OCI-LY7 (cell line): ENCODE results near the gene MACF1.

Source experiments
- EZH2phosphoT487 ChIP-seq: fragments of 200-600 bp; sonication (generic); IDR thresholded peaks from 2 replicates; pipeline ENCODE4 v1.6.1; 2018; ENCODE audit warnings: low read depth, borderline replicate concordance, mild to moderate bottlenecking, mixed run types, antibody characterized with exemption, low read length, moderate library complexity, mixed read lengths
- TF ChIP-seq, protein P1 (sequence below): fragments of 200-600 bp; sonication (generic); conservative IDR thresholded peaks from 2 replicates; pipeline ENCODE4 v1.5.1; 2014; ENCODE audit warnings: mild to moderate bottlenecking, antibody characterized with exemption, low read length, moderate library complexity, mixed read lengths

DNA sequence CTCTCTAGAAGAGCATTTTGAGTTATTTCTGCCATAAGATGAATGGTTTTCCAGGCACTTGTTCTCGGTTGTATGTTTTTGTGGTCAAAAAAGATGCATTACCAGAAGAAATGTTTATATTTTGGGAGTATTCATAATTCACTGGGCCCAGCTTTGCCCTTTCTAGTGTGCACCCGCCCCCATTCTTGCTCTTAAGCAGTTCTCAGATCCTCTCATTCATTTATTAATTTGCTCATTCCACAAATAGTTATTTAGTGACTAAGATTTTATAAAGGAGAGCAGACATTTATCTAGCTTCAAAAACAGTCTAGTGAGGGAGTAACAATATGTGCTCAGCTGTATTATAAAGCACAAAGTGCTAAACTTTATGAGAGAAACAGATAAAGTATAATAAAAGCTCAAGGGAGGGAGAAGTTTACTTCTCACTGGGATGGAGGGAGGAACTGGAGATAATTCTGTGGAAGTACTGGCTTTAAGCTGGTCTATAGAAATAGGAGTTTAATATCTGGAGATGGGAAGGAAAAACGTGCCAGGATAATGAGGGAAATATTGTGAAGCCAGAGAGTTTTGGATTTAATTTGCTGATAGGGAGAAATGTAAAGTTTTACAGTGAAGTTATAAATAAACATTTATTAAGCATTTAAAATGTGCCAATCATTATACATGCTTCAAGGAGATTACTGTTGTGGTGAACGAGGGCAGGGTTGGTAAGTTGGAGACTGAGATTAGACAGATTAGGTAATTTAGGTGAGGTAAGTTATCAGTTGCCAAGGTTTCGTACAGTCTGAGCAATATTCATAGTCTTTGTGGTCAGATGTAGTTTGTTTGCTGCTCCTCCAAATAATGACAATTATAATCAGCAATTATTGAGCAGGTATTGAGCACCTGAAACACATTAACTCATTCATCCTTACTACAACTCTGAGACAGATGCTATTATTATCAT, 9.1 kb upstream of the MACF1 start:
- TF ChIP-seq, protein P1, sequence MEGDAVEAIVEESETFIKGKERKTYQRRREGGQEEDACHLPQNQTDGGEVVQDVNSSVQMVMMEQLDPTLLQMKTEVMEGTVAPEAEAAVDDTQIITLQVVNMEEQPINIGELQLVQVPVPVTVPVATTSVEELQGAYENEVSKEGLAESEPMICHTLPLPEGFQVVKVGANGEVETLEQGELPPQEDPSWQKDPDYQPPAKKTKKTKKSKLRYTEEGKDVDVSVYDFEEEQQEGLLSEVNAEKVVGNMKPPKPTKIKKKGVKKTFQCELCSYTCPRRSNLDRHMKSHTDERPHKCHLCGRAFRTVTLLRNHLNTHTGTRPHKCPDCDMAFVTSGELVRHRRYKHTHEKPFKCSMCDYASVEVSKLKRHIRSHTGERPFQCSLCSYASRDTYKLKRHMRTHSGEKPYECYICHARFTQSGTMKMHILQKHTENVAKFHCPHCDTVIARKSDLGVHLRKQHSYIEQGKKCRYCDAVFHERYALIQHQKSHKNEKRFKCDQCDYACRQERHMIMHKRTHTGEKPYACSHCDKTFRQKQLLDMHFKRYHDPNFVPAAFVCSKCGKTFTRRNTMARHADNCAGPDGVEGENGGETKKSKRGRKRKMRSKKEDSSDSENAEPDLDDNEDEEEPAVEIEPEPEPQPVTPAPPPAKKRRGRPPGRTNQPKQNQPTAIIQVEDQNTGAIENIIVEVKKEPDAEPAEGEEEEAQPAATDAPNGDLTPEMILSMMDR = no peak
- TF ChIP-seq EZH2phosphoT487 = no peak
